RWPE2 (cell line): Measurements from ENCODE around the gene DARS2.
"Not testable (repeated sequence)": the region's sequence is repeated elsewhere in the genome, so short reads cannot be mapped to it uniquely, and the experiment has no call there.

Experiments
- ATAC-seq: fragments of 200-7000 bp; cut with Tn5 transposase; 3 replicates; pipeline ENCODE4 v1.9.1; 2021; ENCODE audit warnings: low read depth
- DNase-seq: peaks from one replicate; pipeline ENCODE4 v3.0.0-alpha.2; 2020; ENCODE audit warnings: low spot score
- H3K27ac ChIP-seq: fragments of 450-650 bp; 2 replicates; pipeline ENCODE4 v1.5.1; 2017; ENCODE audit warnings: mild to moderate bottlenecking; ENCODE audit not compliant: poor library complexity, severe bottlenecking
- H3K27me3 ChIP-seq: fragments of 250-450 bp; sonication (Bioruptor Pico); 2 replicates; pipeline ENCODE4 v1.5.1; 2021; ENCODE audit warnings: mild to moderate bottlenecking, moderate library complexity; ENCODE audit not compliant: insufficient read depth, poor library complexity, severe bottlenecking
- H3K36me3 ChIP-seq: fragments of 250-450 bp; sonication (Bioruptor Pico); 2 replicates; pipeline ENCODE4 v1.5.1; 2020; ENCODE audit warnings: low read depth, mild to moderate bottlenecking, moderate library complexity
- H3K4me1 ChIP-seq: fragments of 250-450 bp; sonication (Bioruptor Pico); 2 replicates; pipeline ENCODE4 v1.5.1; 2021; ENCODE audit warnings: mild to moderate bottlenecking, moderate library complexity; ENCODE audit not compliant: insufficient read depth, poor library complexity, severe bottlenecking
- H3K4me3 ChIP-seq: fragments of 250-450 bp; sonication (Bioruptor Pico); 2 replicates; pipeline ENCODE4 v1.5.1; 2021; ENCODE audit warnings: mild to moderate bottlenecking, moderate library complexity; ENCODE audit not compliant: severe bottlenecking
- H3K9me3 ChIP-seq: fragments of 250-450 bp; sonication (Bioruptor Pico); 2 replicates; pipeline ENCODE4 v1.5.1; 2021; ENCODE audit warnings: mild to moderate bottlenecking, moderate library complexity; ENCODE audit not compliant: severe bottlenecking
- CTCF ChIP-seq: fragments of 450-650 bp; IDR thresholded peaks from one replicate; pipeline ENCODE4 v1.5.1; 2017; ENCODE audit warnings: mild to moderate bottlenecking, moderate library complexity; ENCODE audit not compliant: poor library complexity, severe bottlenecking

Gene DARS2

DNA sequence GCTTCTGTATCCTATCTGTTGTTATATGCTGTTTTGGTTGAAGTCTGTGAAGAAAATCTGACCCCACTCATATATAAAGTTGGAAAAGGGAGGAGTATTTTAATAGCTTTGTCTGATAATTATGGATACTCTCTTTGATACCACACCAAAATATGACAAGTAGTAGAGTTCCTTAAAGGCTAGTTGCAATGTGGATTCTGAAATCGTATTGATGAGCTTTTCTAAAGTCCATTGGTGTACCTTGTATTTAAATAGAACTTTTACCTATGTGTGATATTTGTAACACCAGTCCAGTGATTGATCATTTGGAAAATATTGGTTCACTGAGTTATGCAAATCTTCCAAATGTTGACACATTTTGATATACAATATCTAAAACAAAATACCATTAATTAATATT, 35.6 kb downstream of the DARS2 start:
- TF ChIP-seq CTCF, result no peak
- Histone ChIP-seq H3K9me3 (no peaks in the 10 kb centered on the region), H3K27me3 (no peaks in the 10 kb centered on the region), H3K36me3 (peaks cover 77% of the 10 kb centered on the region), H3K27ac (peak overlapping the region; percentile 91), H3K4me3 (no peak overlapping the region), H3K4me1 (no peaks in the 10 kb centered on the region)
- DNase-seq, result no peak
- ATAC-seq, result no peak

DNA sequence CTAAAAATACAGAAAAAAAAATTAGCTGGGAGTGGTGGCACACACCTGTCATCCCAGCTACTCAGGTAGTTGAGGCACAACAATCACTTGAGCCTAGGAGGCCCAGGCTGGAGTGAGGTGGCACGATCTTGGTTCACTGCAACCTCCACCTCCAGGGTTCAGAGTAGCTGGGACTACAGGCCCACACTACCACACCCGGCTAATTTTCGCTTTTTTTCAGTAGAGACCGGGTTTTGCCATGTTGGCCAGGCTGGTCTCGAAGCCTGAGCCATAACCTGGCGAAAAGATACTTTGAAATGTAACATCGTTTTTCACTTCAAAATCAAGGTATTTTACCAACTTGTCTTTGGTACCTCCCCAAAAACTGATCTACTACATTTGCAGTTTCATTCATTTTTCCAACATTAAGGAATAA, 37.3 kb downstream of the DARS2 start:
- H3K4me3 ChIP-seq, result no peak overlapping the region
- H3K4me1 ChIP-seq, result peaks cover 12% of the 10 kb centered on the region
- TF ChIP-seq CTCF, result no peak
- ATAC-seq (peak; percentile 29), DNase-seq (no peak)
- H3K9me3 ChIP-seq, result no peaks in the 10 kb centered on the region
- H3K27me3 ChIP-seq, result no peaks in the 10 kb centered on the region
- peaks cover 77% of the 10 kb centered on the region for H3K36me3 ChIP-seq
- peak overlapping the region; percentile 91 for H3K27ac ChIP-seq

DNA sequence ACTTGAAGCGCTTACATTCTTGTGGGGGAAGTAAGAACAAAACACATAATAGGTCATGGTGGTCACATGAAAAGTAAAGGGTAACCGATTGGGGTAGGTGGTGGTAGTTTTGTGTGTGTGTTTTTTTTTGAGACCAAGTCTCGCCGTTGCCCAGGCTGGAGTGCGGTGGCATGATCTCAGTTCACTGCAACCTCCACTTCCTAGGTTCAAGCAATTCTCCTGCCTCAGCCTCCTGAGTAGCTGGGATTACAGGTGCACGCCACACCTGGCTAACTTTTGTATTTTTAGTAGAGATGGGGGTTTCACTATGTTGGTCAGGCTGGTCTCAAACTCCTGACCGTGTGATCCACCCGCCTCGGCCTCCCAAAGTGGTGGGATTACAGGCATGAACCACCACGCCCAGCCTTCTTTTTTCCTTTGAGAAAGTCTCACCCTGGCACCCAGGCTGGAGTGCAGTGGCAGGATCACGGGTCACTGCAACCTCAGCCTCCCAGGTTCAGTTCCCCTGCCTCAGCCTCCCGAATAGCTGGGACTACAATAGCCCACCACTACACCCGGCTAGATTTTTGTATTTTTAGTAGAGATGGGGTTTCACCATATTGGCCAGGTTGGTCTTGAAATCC, 37.8 kb downstream of the DARS2 start:
- Histone ChIP-seq H3K27ac (peak overlapping the region; percentile 91), H3K36me3 (peaks cover 77% of the 10 kb centered on the region), H3K4me1 (peaks cover 12% of the 10 kb centered on the region)
- DNase-seq, H3K4me3 ChIP-seq, H3K9me3 ChIP-seq, H3K27me3 ChIP-seq: not testable (repeated sequence)
- ATAC-seq, result peak; percentile 31

DNA sequence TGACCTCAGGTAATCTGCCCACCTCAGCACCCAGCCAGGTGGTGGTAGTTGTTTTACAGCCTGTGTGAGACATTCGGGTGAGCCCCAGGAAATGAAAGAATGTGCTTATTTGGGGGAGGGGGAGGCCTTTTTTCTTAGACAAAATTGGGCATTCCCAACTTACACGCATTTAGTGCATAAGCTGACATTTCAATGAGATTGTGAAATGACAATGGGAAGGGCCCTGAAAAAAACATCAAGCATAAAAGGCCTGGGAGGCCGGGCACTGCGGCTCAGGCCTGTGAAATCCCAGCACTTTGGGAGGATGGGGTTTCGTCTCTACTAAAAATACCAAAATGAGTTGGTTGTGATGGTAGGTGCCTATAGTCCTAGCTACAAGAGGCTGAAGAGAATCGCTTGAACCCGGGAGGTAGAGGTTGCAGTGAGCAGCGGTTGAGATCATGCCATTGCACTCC, 38.3 kb downstream of the DARS2 start:
- DNase-seq (no peak), ATAC-seq (peak; percentile 28)
- no peak for TF ChIP-seq CTCF
- peaks cover 77% of the 10 kb centered on the region for H3K36me3 ChIP-seq
- no peak overlapping the region for H3K4me3 ChIP-seq
- peaks cover 12% of the 10 kb centered on the region for H3K4me1 ChIP-seq
- H3K27me3 ChIP-seq, result no peaks in the 10 kb centered on the region
- H3K27ac ChIP-seq, result peak overlapping the region; percentile 91
- no peaks in the 10 kb centered on the region for H3K9me3 ChIP-seq

DNA sequence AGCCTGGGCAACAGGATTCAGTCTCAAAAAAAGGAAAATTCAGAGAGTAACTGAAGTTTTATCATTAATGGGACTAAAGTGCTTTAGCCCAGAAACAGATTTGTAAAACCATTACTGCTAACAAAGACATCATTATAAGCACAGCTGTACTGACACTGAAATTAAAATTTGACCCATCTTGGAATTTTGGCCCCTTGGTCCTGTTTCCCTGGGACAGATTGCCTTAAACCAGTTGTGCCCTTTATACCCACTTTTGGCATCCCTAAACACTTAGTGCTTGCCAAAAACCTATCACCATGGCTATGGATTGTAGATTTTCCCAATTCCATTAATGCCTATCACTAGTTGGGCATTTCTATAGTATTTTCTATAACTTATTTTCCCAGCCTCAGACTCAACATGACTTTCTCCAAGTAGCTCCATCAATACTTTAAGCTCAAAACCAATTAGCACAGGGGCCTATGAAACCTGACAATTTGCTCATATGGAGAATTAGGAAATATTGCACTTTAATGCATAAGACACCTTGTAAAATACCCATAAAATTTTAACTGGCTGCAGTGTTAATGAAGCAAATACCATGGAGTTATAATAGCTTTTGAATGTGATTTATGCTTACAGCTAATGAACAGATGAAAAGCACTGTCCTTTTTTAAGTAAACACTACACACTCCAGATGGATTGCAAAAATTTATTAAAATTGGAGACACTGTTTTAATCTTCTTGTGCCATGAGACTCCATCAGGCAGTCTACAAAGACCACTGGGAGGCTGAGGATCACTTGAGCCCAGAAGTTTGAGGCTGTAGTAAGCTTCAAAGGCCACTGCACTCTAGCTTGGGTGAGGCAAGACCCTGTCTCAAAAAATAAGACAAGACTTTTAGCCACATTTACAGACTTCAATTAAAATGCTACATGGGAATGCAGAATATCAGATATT, 39.0 kb downstream of the DARS2 start:
- Histone ChIP-seq H3K27me3 (no peaks in the 10 kb centered on the region), H3K36me3 (peaks cover 70% of the 10 kb centered on the region), H3K9me3 (no peaks in the 10 kb centered on the region), H3K4me1 (peaks cover 12% of the 10 kb centered on the region), H3K4me3 (no peak overlapping the region), H3K27ac (peak overlapping the region; percentile 91)
- no peak for TF ChIP-seq CTCF
- ATAC-seq (no peak), DNase-seq (no peak)
